SK-N-MC (cell line): Measurements from ENCODE around the gene SLC2A10.

ENCODE experiments used
- EZH2 ChIP-seq: fragments of 200-600 bp; sonication (generic); IDR thresholded peaks from one replicate; pipeline ENCODE4 v1.6.1; 2017; ENCODE audit warnings: antibody characterized with exemption
- FOXP2 ChIP-seq: optimal IDR thresholded peaks from 2 replicates; pipeline ENCODE3; 2011; ENCODE audit warnings: mild to moderate bottlenecking, moderate library complexity; ENCODE audit not compliant: insufficient read depth; ENCODE audit errors: extremely low read length, control extremely low read depth
- POLR2AphosphoS5 ChIP-seq: IDR thresholded peaks from 2 replicates; pipeline ENCODE4 v1.6.1; 2012; ENCODE audit warnings: mild to moderate bottlenecking, low read depth, low read length, borderline replicate concordance

GRCh38 chr20:46694484-46694883, 15.0 kb upstream of the SLC2A10 start:
- TF ChIP-seq POLR2AphosphoS5 (no peak), EZH2 (no peak), FOXP2 (no peak)
